ENCODE data around the gene SORBS1.

Gene SORBS1

GRCh38 chr10:95561177-95561863 is at the start of gene SORBS1 (continued):
- no peak for TF ChIP-seq PRDM2 (tag by site-specific recombination; IDR thresholded peaks at IDR 0.05; ENCODE audit: borderline replicate concordance)
- no peak for TF ChIP-seq ZNF571 (tag by site-specific recombination; IDR thresholded peaks at IDR 0.05)
- no peak for TF ChIP-seq PRDM6 (tag by site-specific recombination; IDR thresholded peaks at IDR 0.05)
- no peak for TF ChIP-seq ZNF530 (tag by site-specific recombination; IDR thresholded peaks at IDR 0.05; ENCODE audit: low read depth)
- peak; percentile 88 for TF ChIP-seq ZBTB26 (tag by site-specific recombination; optimal IDR thresholded peaks at IDR 0.05)
- no peak for TF ChIP-seq ZNF791 (tag by site-specific recombination; IDR thresholded peaks at IDR 0.05)
- no peak for TF ChIP-seq ZNF174 (tag by site-specific recombination; IDR thresholded peaks at IDR 0.05)
- TF ChIP-seq ZNF280D (tag by site-specific recombination; IDR thresholded peaks at IDR 0.05), result peak; percentile 93; the same call in 1 of the 2 replicates
- no peak for TF ChIP-seq ZNF777 (tag by site-specific recombination; IDR thresholded peaks at IDR 0.05; ENCODE audit: borderline replicate concordance)
- peak; percentile 37; the same call in 1 of the 2 replicates for TF ChIP-seq OSR2 (tag by site-specific recombination; IDR thresholded peaks at IDR 0.05)
- no peak for TF ChIP-seq ZNF155 (tag by site-specific recombination; IDR thresholded peaks at IDR 0.05)
- no peak for TF ChIP-seq ZNF654 (tag by site-specific recombination; IDR thresholded peaks at IDR 0.05; ENCODE audit: low read depth)
- TF ChIP-seq ZNF501 (tag by site-specific recombination; IDR thresholded peaks at IDR 0.05), result peak; percentile 82; the same call in 1 of the 2 replicates
- peak; percentile 96 for TF ChIP-seq KLF10 (tag by site-specific recombination; IDR thresholded peaks at IDR 0.05)
- no peak for TF ChIP-seq FEZF1 (tag by site-specific recombination; IDR thresholded peaks at IDR 0.05)
- no peak for TF ChIP-seq ZNF366 (tag by site-specific recombination; conservative IDR thresholded peaks at IDR 0.05)
- TF ChIP-seq ZNF175 (tag by site-specific recombination; IDR thresholded peaks at IDR 0.05), result no peak
- 0 out of 2 replicates have a peak, but pooled peaks have one; percentile 18 for TF ChIP-seq ZNF677 (tag by site-specific recombination; IDR thresholded peaks at IDR 0.05)
- TF ChIP-seq ZNF223 (tag by site-specific recombination; IDR thresholded peaks at IDR 0.05), result no peak
- no peak for TF ChIP-seq ZNF548 (tag by site-specific recombination; IDR thresholded peaks at IDR 0.05)
- TF ChIP-seq ZNF184 (tag by site-specific recombination; IDR thresholded peaks at IDR 0.05), result 0 out of 2 replicates have a peak, but pooled peaks have one; percentile 74
- peak; percentile 79; the same call in 1 of the 2 replicates for TF ChIP-seq ZSCAN23 (tag by site-specific recombination; IDR thresholded peaks at IDR 0.05)
- TF ChIP-seq ZFP37 (tag by site-specific recombination; IDR thresholded peaks at IDR 0.05), result 0 out of 2 replicates have a peak, but pooled peaks have one; percentile 25
- TF ChIP-seq ZBTB1 (tag by site-specific recombination; IDR thresholded peaks at IDR 0.05), result 0 out of 2 replicates have a peak, but pooled peaks have one; percentile 26
- TF ChIP-seq ZBTB6 (tag by site-specific recombination; IDR thresholded peaks at IDR 0.05), result no peak
- TF ChIP-seq ZNF580 (tag by site-specific recombination; IDR thresholded peaks at IDR 0.05), result peak; percentile 96
- TF ChIP-seq MEIS1 (CRISPR knock-in tag; IDR thresholded peaks at IDR 0.05; ENCODE audit: borderline replicate concordance), result no peak

All from HEK293 (cell line).